IPS-20b (cell line): Measurements from ENCODE around the gene P2RY12.

ENCODE experiments used
- H3K27ac ChIP-seq: one replicate; pipeline ENCODE4 v1.5.1; 2013; ENCODE audit warnings: low read length
- H3K27me3 ChIP-seq: 2 replicates; pipeline ENCODE4 v1.6.1; 2013; ENCODE audit warnings: mild to moderate bottlenecking, low read length, inconsistent platforms; ENCODE audit not compliant: insufficient read depth
- H3K36me3 ChIP-seq: 2 replicates; pipeline ENCODE4 v1.6.1; 2013; ENCODE audit warnings: low read depth, mild to moderate bottlenecking, inconsistent platforms, low read length, moderate library complexity; ENCODE audit not compliant: insufficient read depth
- H3K4me1 ChIP-seq: 2 replicates; pipeline ENCODE4 v1.6.1; 2013; ENCODE audit warnings: mild to moderate bottlenecking, control low read depth, inconsistent platforms, low read length, moderate library complexity; ENCODE audit not compliant: insufficient read depth
- H3K4me3 ChIP-seq: 2 replicates; pipeline ENCODE4 v1.5.1; 2013; ENCODE audit warnings: mild to moderate bottlenecking, low read length, inconsistent platforms
- H3K9ac ChIP-seq: 2 replicates; pipeline ENCODE4 v1.6.1; 2013; ENCODE audit warnings: low read depth, mild to moderate bottlenecking, inconsistent platforms, low read length, moderate library complexity
- H3K9me3 ChIP-seq: 2 replicates; pipeline ENCODE4 v1.6.1; 2013; ENCODE audit warnings: mild to moderate bottlenecking, low read depth, low read length, inconsistent platforms; ENCODE audit not compliant: insufficient read depth

P2RY12 gene

DNA sequence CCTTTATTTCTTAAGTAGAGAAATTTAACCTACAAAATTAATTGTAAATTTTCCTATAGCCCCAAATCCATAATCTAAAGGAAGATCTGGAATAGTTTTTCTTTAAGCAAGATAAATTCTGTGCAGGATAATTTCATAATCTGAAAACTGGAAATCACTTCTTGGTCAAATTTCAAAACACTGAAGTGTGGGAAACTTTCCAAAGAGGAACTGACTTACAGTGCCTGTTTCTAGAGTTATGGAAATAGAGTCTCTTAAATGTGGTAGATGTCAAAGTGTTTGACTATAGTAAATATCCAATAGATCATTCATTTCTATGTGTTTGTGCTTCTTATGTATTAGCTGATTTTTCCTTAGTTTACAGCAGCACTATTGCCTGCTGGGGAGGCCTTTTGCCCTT is 53.7 kb downstream of the P2RY12 start:
- Histone ChIP-seq H3K27me3 (no peaks in the 10 kb centered on the region), H3K4me3 (no peak overlapping the region), H3K4me1 (no peaks in the 10 kb centered on the region), H3K9me3 (no peaks in the 10 kb centered on the region), H3K27ac (no peak overlapping the region), H3K9ac (no peak overlapping the region), H3K36me3 (no peaks in the 10 kb centered on the region)

DNA sequence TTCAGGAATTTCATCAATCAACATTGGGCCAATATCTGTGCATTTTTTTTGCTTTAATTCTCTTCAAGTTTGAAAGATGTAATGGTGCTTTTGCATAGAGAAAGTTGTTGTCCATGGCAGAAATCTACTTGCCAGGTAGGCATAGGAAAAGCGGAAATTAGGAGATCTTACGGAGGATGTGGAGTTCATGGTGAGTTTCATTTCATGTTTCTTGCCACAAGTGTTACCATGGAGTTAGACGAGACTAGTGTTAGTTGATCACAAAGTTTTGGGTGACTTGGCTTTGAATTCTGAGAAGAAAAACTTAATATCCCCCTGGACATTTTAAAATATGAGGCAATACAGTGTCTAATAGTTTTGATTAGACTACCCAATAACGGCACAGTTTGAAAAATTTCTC is 54.2 kb downstream of the P2RY12 start:
- Histone ChIP-seq H3K4me1 (no peaks in the 10 kb centered on the region), H3K9ac (no peak overlapping the region), H3K9me3 (no peaks in the 10 kb centered on the region)

DNA sequence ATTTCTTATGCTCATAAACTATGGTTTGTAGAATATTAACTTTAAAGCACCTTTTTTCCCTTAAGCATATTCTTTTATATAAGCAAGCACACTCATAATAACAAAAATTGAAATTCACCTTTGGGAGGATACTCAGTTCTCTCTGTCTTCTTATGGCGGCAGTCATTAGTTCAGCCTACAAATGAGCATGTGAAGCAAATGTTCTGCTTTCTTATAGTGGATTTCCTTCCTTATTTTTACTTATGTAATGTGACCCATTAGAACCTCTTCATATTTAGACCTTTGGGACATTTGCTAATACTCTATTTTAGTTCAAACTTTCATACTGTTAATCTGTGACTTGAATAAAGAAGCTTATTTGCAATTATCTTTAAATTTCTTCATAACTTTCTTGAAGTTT is 55.2 kb downstream of the P2RY12 start, which contains the start of gene P2RY13:
Gene P2RY13, minus strand, starts transcription at position 187 of the 400 bp plus-strand sequence. Its CDS starts 21 bp downstream, at position 166.
- Histone ChIP-seq H3K4me3 (no peak within 1 kb of the TSS), H3K27ac (no peak within 1 kb of the TSS), H3K9me3 (no peaks in the 10 kb centered on the region), H3K36me3 (no peaks in the 10 kb centered on the region), H3K27me3 (no peaks in the 10 kb centered on the region), H3K9ac (no peak within 1 kb of the TSS), H3K4me1 (no peaks in the 10 kb centered on the region)

More for the DNA sequence above, 54.2 kb downstream of the P2RY12 start:
- no peak overlapping the region for H3K27ac ChIP-seq
- no peaks in the 10 kb centered on the region for H3K36me3 ChIP-seq
- H3K27me3 ChIP-seq: no peaks in the 10 kb centered on the region
- no peak overlapping the region for H3K4me3 ChIP-seq

DNA sequence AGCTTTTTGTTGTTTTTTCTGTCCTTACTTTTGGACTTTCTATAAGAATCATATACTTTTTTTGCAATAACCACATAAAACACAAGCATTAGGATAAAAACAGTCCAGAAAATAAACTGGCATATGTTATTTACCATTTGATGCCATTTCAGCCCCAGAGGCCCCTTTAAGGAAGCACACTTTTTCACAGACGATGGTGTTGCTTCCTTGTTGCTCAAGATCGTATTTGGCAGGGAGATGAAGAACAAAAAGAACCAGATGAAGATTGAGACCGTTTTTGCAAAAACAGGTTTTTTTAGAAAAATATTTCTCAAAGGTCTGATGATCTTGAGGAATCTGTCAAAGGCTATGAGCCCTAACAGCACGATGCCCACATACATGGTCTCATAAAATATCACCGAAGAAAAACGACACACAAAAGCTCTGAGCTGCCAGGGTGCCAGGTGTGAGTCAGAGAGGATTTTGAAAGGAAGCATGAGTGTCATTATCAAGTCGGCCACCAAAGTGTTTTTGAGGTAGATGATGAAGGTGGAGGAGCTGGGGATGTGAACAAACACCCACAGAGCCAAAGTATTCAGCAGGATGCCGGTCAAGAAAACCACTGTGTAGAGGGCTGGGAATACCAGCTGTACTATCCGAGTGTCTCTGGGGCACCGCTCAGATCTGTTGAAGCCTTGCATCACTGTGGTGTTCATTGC is 56.1 kb downstream of the P2RY12 start:
- H3K27ac ChIP-seq: no peak overlapping the region

DNA sequence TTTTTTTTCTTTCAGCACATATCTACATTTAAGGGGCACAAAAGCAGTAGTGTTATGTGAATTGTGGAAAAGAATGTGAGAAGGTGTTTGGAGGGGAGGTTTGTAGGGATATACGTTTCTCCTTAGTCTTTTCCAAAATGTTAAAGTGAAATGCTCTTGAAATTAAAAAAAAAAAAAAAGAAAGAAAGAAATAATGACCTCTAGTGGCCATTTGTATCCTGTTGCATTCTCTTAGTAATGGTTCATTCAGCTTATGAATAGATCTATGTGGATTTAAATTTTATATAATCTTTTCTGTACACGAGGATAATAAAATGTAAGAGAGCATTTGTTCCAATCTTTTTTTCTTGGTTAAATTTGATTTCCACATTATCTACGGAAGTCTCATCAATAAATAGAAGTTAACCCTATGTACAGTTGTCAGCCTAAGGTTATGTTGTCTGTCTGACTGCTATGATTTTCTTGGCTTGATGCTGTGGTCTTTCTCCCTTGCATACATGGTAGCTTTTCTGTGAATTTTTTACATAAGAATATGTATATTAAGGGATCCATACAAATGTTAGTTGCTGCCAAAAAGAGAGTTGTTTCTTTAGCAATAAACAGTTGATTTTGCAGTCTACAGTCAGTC is 56.9 kb downstream of the P2RY12 start:
- H3K36me3 ChIP-seq: no peaks in the 10 kb centered on the region
- H3K4me3 ChIP-seq: no peak overlapping the region
- H3K9ac ChIP-seq: no peak overlapping the region
- no peaks in the 10 kb centered on the region for H3K9me3 ChIP-seq
- H3K27me3 ChIP-seq: no peaks in the 10 kb centered on the region
- no peaks in the 10 kb centered on the region for H3K4me1 ChIP-seq
- no peak overlapping the region for H3K27ac ChIP-seq

More for the DNA sequence above, 56.1 kb downstream of the P2RY12 start:
- H3K27me3 ChIP-seq: no peaks in the 10 kb centered on the region
- no peaks in the 10 kb centered on the region for H3K9me3 ChIP-seq
- H3K4me1 ChIP-seq: no peaks in the 10 kb centered on the region
- no peaks in the 10 kb centered on the region for H3K36me3 ChIP-seq
- no peak overlapping the region for H3K4me3 ChIP-seq
- H3K9ac ChIP-seq: no peak overlapping the region

DNA sequence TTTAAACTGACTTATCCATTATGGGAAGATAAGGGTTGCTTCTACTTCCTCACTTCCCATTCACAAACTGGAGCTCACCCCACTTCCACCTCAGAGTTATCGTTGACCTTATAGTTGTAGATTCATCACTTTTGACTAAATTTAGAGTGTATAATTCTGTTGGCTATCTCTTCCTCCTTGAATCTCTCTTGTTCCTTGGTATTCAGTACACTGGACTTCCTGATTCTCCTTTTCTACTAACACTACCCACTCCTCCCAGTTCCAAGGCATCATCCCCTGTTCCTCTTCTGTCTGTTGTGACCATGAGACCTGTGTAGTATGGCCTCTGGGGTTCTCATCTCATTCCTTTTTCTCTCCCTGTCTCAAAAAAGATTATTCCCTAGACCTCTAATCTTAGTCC is 62.0 kb downstream of the P2RY12 start:
- Histone ChIP-seq H3K27me3 (no peaks in the 10 kb centered on the region), H3K36me3 (no peaks in the 10 kb centered on the region), H3K27ac (no peak overlapping the region), H3K4me3 (no peak overlapping the region), H3K9me3 (no peaks in the 10 kb centered on the region), H3K4me1 (peaks cover 9% of the 10 kb centered on the region), H3K9ac (no peak overlapping the region)

DNA sequence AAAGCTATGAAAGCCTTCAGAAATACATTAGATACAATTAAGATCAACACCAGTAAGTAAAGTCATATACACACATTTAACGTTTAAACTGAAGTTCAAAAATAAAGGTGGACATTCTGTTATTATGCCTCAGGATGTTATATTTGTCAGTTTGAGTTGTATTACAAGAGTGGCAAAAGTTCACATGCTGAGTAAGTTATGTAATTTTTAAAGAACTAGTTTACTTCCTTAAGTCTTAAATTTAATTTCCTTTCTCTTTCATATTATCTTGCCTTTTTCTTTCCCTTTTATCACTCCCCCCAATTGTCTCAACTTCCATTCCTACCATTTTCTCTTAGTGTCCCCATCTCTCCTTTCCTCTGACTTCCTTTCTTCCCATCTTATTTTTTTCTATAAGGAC is 63.0 kb downstream of the P2RY12 start:
- Histone ChIP-seq H3K4me3 (no peak overlapping the region), H3K27me3 (no peaks in the 10 kb centered on the region), H3K27ac (no peak overlapping the region), H3K4me1 (peaks cover 12% of the 10 kb centered on the region), H3K9ac (no peak overlapping the region), H3K9me3 (no peaks in the 10 kb centered on the region), H3K36me3 (no peaks in the 10 kb centered on the region)

DNA sequence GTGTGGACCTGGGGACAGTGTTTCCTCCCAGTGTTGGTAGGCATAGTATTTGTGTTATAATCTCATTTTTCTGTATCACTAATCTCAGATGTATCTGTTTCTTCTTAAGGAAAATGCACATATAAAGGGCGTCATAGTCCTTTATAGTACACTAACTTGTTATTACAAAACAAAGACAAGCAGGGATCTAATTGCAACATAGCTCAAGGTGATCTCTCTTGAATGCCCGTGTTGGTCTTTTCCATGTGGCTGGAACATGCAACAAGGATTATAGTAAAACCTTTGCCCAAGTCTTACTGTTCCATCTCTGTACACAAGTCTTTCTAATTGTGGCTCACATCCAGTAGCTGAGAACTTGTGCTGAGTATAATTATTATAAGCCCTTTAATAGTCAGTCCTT is 64.4 kb downstream of the P2RY12 start:
- H3K27ac ChIP-seq: no peak overlapping the region
- H3K4me3 ChIP-seq: no peak overlapping the region
- no peak overlapping the region for H3K9ac ChIP-seq
- H3K9me3 ChIP-seq: no peaks in the 10 kb centered on the region
- no peaks in the 10 kb centered on the region for H3K27me3 ChIP-seq
- H3K4me1 ChIP-seq: peaks cover 18% of the 10 kb centered on the region
- H3K36me3 ChIP-seq: no peaks in the 10 kb centered on the region

DNA sequence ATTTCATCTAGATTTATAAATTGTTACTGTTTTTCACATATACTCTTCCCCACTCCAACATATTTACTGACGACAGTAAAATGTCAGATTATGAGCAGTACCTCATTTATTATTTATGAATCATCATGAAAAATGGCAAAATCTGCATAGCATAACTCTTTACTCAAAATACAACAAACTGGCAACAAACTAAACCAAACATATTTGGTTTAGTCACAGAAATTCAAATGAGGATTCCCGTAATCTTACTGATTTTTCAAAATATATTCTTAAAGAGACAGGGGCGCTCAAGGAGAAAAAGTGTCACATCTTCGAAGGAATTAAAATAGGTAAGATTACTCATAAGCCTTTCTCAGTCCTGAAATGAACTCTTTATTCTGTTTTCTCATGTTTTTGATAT is 64.9 kb downstream of the P2RY12 start:
- H3K27me3 ChIP-seq: no peaks in the 10 kb centered on the region
- no peaks in the 10 kb centered on the region for H3K36me3 ChIP-seq
- no peak overlapping the region for H3K9ac ChIP-seq
- H3K4me1 ChIP-seq: peaks cover 21% of the 10 kb centered on the region
- H3K4me3 ChIP-seq: no peak overlapping the region
- no peaks in the 10 kb centered on the region for H3K9me3 ChIP-seq
- H3K27ac ChIP-seq: no peak overlapping the region

DNA sequence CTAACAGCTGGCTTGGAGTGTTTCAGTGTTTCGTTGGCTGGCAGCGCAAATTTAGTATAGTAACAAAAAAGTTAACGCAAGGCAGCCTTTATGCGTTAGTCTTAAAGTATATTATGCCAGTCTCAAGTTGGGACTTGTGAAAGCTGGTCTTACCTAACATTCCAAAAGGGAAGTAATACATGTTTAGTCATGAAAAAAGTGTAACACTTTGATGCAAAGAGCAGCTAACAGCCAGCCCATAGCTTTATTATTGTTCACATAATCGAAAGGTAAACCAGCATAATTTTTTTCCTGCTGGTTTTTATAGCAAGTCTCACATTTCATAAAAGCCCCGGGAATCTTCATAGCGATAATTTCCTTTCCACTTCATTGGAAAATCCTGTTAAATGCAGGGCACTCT is 65.6 kb downstream of the P2RY12 start:
- Histone ChIP-seq H3K27me3 (no peaks in the 10 kb centered on the region), H3K9ac (no peak overlapping the region), H3K9me3 (no peaks in the 10 kb centered on the region), H3K4me3 (no peak overlapping the region), H3K27ac (no peak overlapping the region), H3K4me1 (peaks cover 26% of the 10 kb centered on the region), H3K36me3 (no peaks in the 10 kb centered on the region)

DNA sequence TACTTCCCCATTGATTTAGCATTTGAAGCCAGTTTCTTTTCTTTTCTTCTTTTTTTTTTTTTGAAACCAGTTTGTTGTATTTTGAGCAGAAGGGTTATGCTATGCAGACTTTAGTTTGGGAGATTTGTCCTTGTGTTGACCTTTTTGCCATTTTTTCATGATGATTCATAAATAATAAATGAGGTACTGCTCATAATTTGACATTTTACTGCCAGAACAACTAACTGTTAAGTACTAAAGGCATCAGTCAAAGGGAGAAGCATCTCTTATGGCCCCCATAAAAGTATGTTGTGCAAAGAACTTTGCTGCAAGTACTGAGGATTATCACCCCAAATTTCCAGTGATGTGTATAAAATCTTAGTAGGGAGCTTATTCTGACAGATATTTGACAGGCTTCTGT is 66.2 kb downstream of the P2RY12 start:
- Histone ChIP-seq H3K4me3 (no peak overlapping the region), H3K9ac (no peak overlapping the region), H3K9me3 (no peaks in the 10 kb centered on the region), H3K4me1 (peaks cover 26% of the 10 kb centered on the region), H3K36me3 (no peaks in the 10 kb centered on the region), H3K27me3 (no peaks in the 10 kb centered on the region), H3K27ac (no peak overlapping the region)

DNA sequence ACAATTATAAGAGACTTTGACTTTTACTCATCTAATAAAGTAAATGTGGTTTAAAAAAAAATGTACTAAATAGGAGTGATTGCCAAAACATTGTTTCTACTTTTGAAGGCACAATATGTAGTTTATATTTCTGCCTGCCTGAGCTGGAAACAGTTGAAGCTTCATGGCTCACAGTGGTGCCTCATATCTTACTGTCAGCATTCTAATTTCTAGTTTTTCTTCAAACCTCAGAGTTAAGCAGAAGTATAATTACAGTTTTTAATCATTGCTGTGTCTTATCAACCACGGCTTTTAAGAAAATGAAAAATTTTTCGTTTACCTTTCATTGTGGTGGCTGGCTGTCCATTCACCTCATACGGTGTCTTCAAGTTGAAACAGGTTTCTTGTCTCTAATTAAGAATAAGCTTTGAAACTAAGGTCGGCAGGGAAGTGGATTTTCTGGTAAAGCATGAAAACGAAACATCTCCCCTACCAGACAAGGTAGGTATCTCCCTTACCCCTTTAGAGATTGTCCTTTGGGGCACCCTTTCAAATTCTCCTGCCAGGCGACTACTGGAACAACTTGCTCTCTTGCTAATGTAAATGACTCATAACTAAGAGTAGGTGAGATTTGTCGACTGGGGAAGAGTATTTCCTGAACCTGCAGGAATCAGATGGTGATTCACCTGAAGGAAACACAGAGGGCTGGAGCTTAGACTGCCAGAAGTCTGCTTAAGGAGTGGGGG is 68.1 kb downstream of the P2RY12 start, which contains the start of gene GPR87:
Gene GPR87, minus strand, starts transcription at position 554 of the 725 bp plus-strand sequence. CDS start 16,720 bp downstream, outside the sequence.
- Histone ChIP-seq H3K27me3 (no peaks in the 10 kb centered on the region), H3K36me3 (no peaks in the 10 kb centered on the region), H3K9ac (no peak within 1 kb of the TSS), H3K4me3 (no peak within 1 kb of the TSS), H3K9me3 (no peaks in the 10 kb centered on the region), H3K27ac (peak within 1 kb of the TSS; percentile 67), H3K4me1 (peaks cover 30% of the 10 kb centered on the region)
